ENCODE data around the gene DERL3.

DERL3 gene

GRCh38 chr22:23858484-23858815, 19.6 kb upstream of the DERL3 start:
- Histone ChIP-seq H3K4me2 (ENCODE audit: low read length) (peak overlapping the region; percentile 89), H3K27me3 (ENCODE audit: low read depth, low read length) (no peaks in the 10 kb centered on the region), H2AFZ (ENCODE audit: low read depth, low read length) (no peak overlapping the region), H3K79me2 (ENCODE audit: low read length) (no peaks in the 10 kb centered on the region), H3K4me1 (ENCODE audit: low read length) (peaks cover 9% of the 10 kb centered on the region), H3K27ac (ENCODE audit: low read length) (no peak overlapping the region), H4K20me1 (ENCODE audit: insufficient read depth, low read length) (no peaks in the 10 kb centered on the region), H3K36me3 (replicated peaks; ENCODE audit: low read depth, low read length) (no peaks in the 10 kb centered on the region), H3K4me3 (ENCODE audit: low read length) (peak overlapping the region; percentile 91), H3K9me3 (ENCODE audit: insufficient read depth, low read length) (no peaks in the 10 kb centered on the region), H3K9ac (ENCODE audit: low read length) (peak overlapping the region; percentile 85)
- TF ChIP-seq EZH2phosphoT487 (IDR thresholded peaks at IDR 0.05; ENCODE audit: low read depth) (no peak), CTCF (IDR thresholded peaks at IDR 0.05; ENCODE audit: low read depth, low read length) (no peak)

GRCh38 chr22:23857606-23858483, 19.0 kb upstream of the DERL3 start, which contains the start of gene SLC2A11:
SLC2A11 (plus strand) TSS chr22:23857875; CDS start chr22:23858000, 125 bp downstream.
- H4K20me1 ChIP-seq (ENCODE audit: insufficient read depth, low read length) = no peaks in the 10 kb centered on the region
- TF ChIP-seq EZH2phosphoT487 (IDR thresholded peaks at IDR 0.05; ENCODE audit: low read depth) (no peak), CTCF (IDR thresholded peaks at IDR 0.05; ENCODE audit: low read depth, low read length) (peak; percentile 31)
- peak within 1 kb of the TSS; percentile 96 for H2AFZ ChIP-seq (ENCODE audit: low read depth, low read length)
- no peaks in the 10 kb centered on the region for H3K79me2 ChIP-seq (ENCODE audit: low read length)
- H3K4me1 ChIP-seq (ENCODE audit: low read length) = peaks cover 9% of the 10 kb centered on the region
- H3K4me3 ChIP-seq (ENCODE audit: low read length) = peak within 1 kb of the TSS; percentile 91
- H3K9ac ChIP-seq (ENCODE audit: low read length) = peak within 1 kb of the TSS; percentile 85
- no peaks in the 10 kb centered on the region for H3K36me3 ChIP-seq (replicated peaks; ENCODE audit: low read depth, low read length)
- H3K9me3 ChIP-seq (ENCODE audit: insufficient read depth, low read length) = no peaks in the 10 kb centered on the region
- H3K27me3 ChIP-seq (ENCODE audit: low read depth, low read length) = no peaks in the 10 kb centered on the region
- peak within 1 kb of the TSS; percentile 73 for H3K27ac ChIP-seq (ENCODE audit: low read length)
- peak within 1 kb of the TSS; percentile 93 for H3K4me2 ChIP-seq (ENCODE audit: low read length)

- Histone ChIP-seq H3K4me1 (ENCODE audit: low read length) (peaks cover 9% of the 10 kb centered on the region), H3K4me3 (ENCODE audit: low read length) (peak overlapping the region; percentile 91), H4K20me1 (ENCODE audit: insufficient read depth, low read length) (no peaks in the 10 kb centered on the region), H3K4me2 (ENCODE audit: low read length) (peak overlapping the region; percentile 93), H3K79me2 (ENCODE audit: low read length) (no peaks in the 10 kb centered on the region), H3K9ac (ENCODE audit: low read length) (peak overlapping the region; percentile 83), H3K36me3 (replicated peaks; ENCODE audit: low read depth, low read length) (no peaks in the 10 kb centered on the region), H3K27ac (ENCODE audit: low read length) (peak overlapping the region; percentile 73), H3K27me3 (ENCODE audit: low read depth, low read length) (no peaks in the 10 kb centered on the region), H2AFZ (ENCODE audit: low read depth, low read length) (peak overlapping the region; percentile 77), H3K9me3 (ENCODE audit: insufficient read depth, low read length) (no peaks in the 10 kb centered on the region)
- TF ChIP-seq CTCF (IDR thresholded peaks at IDR 0.05; ENCODE audit: low read depth, low read length) (no peak), EZH2phosphoT487 (IDR thresholded peaks at IDR 0.05; ENCODE audit: low read depth) (no peak)
Measured at GRCh38 chr22:23856721-23857605, 18.2 kb upstream of the DERL3 start.
